Measurements from ENCODE around the gene RDX. TPM values are rescaled to one million over a fixed set of nuclear protein-coding genes. Genes with fewer than 3 reads are reported as not detected.

The RDX gene
- total RNA-seq, 1 experiment from 2014 or later = 86.6 TPM

DNA sequence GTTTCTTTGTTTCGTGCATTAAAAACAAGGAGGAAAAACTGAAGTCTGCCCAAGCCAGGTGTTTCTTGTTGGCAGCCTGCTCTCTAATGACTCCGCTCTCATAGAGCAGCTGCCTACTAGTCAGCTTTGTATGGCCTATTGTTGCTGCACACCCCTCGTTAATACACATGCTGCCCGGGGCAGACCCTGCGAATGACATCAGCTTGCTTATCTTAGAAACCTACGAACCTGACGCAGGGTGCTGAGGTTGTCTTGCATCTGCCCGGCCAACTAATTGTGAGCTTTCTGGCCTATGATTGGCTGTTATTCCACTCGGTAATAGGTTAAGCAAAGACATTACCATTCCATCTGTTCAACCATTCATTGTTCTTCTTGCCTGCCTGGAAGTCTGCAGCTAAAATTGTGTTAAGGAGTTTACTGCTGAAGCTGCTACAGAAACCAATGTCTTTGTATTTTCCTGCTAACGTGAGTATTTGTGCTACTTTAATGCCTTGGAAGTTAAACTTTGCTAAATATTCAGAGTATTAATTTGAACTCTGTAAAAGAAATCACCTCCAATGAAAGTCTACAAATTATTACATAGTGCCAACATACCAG, 165.7 kb downstream of the RDX start:
- H2AK5ac ChIP-seq (ENCODE audit: insufficient read length, low read length) = no peak overlapping the region
- H2BK12ac ChIP-seq (ENCODE audit: insufficient read length, low read depth, low read length) = no peak overlapping the region
- no peaks in the 10 kb centered on the region for H4K20me1 ChIP-seq (ENCODE audit: control insufficient read depth, insufficient read depth, insufficient read length)
- no peak overlapping the region for H2BK20ac ChIP-seq (ENCODE audit: low read depth, low read length, poor library complexity, severe bottlenecking)
- no peaks in the 10 kb centered on the region for H3K23me2 ChIP-seq (ENCODE audit: insufficient read length, low read depth, low read length, poor library complexity, severe bottlenecking)
- H2BK5ac ChIP-seq (ENCODE audit: insufficient read length, low read length) = no peak overlapping the region
- H3T11ph ChIP-seq (ENCODE audit: low read length) = no peak overlapping the region
- no peak overlapping the region for H3K18ac ChIP-seq (ENCODE audit: insufficient read length, low read depth, low read length)
- no peaks in the 10 kb centered on the region for H3K9me3 ChIP-seq (ENCODE audit: control insufficient read depth, low read depth, low read length)
- no peak overlapping the region for H2AFZ ChIP-seq (ENCODE audit: low read length)
- H3K9ac ChIP-seq (ENCODE audit: extremely low read depth, insufficient read length, low read length) = no peak overlapping the region
- no peak overlapping the region for H3K27ac ChIP-seq (ENCODE audit: insufficient read length, low read depth, low read length)
- H2BK15ac ChIP-seq (ENCODE audit: low read depth, low read length) = no peak overlapping the region
- WGBS (ENCODE audit: extremely low coverage, insufficient read length, low lambda C conversion rate) = no CpG with 5 or more reads among the region's 10 CpGs
- H3K56ac ChIP-seq (ENCODE audit: insufficient read length, low read depth, low read length) = no peak overlapping the region
- no peak overlapping the region for H2BK120ac ChIP-seq (ENCODE audit: low read depth, low read length, poor library complexity, severe bottlenecking)
- TF ChIP-seq, protein P1, sequence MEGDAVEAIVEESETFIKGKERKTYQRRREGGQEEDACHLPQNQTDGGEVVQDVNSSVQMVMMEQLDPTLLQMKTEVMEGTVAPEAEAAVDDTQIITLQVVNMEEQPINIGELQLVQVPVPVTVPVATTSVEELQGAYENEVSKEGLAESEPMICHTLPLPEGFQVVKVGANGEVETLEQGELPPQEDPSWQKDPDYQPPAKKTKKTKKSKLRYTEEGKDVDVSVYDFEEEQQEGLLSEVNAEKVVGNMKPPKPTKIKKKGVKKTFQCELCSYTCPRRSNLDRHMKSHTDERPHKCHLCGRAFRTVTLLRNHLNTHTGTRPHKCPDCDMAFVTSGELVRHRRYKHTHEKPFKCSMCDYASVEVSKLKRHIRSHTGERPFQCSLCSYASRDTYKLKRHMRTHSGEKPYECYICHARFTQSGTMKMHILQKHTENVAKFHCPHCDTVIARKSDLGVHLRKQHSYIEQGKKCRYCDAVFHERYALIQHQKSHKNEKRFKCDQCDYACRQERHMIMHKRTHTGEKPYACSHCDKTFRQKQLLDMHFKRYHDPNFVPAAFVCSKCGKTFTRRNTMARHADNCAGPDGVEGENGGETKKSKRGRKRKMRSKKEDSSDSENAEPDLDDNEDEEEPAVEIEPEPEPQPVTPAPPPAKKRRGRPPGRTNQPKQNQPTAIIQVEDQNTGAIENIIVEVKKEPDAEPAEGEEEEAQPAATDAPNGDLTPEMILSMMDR (conservative IDR thresholded peaks at IDR 0.05) = no peak
- no peaks in the 10 kb centered on the region for H3K27me3 ChIP-seq (ENCODE audit: insufficient read depth, low read length)
- no peaks in the 10 kb centered on the region for H3K79me1 ChIP-seq (ENCODE audit: insufficient read depth, low read depth, low read length, poor library complexity, severe bottlenecking)
- H4K91ac ChIP-seq (ENCODE audit: insufficient read length, low read depth, low read length) = no peak overlapping the region
- peaks cover 4% of the 10 kb centered on the region; the same call in 1 of the 2 replicates for H3K4me1 ChIP-seq (ENCODE audit: insufficient read depth, low read length)
- H3K4me2 ChIP-seq (ENCODE audit: insufficient read depth, insufficient read length, low read length) = no peak overlapping the region
- H3K14ac ChIP-seq (ENCODE audit: insufficient read depth, low read length) = no peak overlapping the region
- H3K4ac ChIP-seq (ENCODE audit: low read depth, low read length) = no peak overlapping the region
- H4K8ac ChIP-seq (replicated peaks; ENCODE audit: insufficient read length, low read depth, low read length) = no peak overlapping the region
- Mint-ChIP-seq H3K4me1 (peaks cover 48 to 60% of the 10 kb centered on the region in 2 experiments), H3K27me3 (ENCODE audit: low read depth) (no peaks in the 10 kb centered on the region), H3K4me3 (peak overlapping the region in 1 of 2 experiments; percentile 38; a peak in 2 of 5 replicates), H3K27ac (peak overlapping the region in 1 of 3 experiments; percentile 40; a peak in 2 of 7 replicates), H3K36me3 (ENCODE audit: insufficient read depth in 1 of 3, low read depth in 3 of 3) (0 out of 7 replicates have a peak, but pooled peaks cover 0 to under 1% (median 0%) of the 10 kb centered on the region in 3 experiments), H3K9me3 (no peaks in the 10 kb centered on the region)
- no peak overlapping the region for H3K23ac ChIP-seq (ENCODE audit: insufficient read length, low read depth, low read length)
- H3K79me2 ChIP-seq (ENCODE audit: insufficient read depth, low read length) = no peaks in the 10 kb centered on the region
- peak; percentile 42 for DNase-seq
- no peak overlapping the region for H4K5ac ChIP-seq (ENCODE audit: insufficient read length, low read depth, low read length)

Data from H9 (cell line).